Brain microvascular endothelial cell (primary cell): ENCODE results near the gene MND1.

Experiments
- DNase-seq: peaks from one replicate; pipeline ENCODE4 v3.0.0-alpha.2; 2020
- H3K27ac ChIP-seq: fragments of 250-450 bp; sonication (Bioruptor Pico); 2 replicates; pipeline ENCODE4 v1.5.1; 2020; ENCODE audit warnings: mild to moderate bottlenecking, moderate library complexity
- H3K27me3 ChIP-seq: fragments of 250-450 bp; sonication (Bioruptor Pico); replicated peaks from 2 replicates; pipeline ENCODE4 v1.5.1; 2020; ENCODE audit warnings: mild to moderate bottlenecking
- H3K36me3 ChIP-seq: fragments of 250-450 bp; sonication (Bioruptor Pico); replicated peaks from 2 replicates; pipeline ENCODE4 v1.5.1; 2020; ENCODE audit warnings: mild to moderate bottlenecking
- H3K4me3 ChIP-seq: 2 replicates; pipeline ENCODE4 v1.5.1; 2011; ENCODE audit warnings: low read depth, mild to moderate bottlenecking, control low read depth, low read length, moderate library complexity
- CTCF ChIP-seq: IDR thresholded peaks from 2 replicates; pipeline ENCODE4 v1.5.1; 2011; ENCODE audit warnings: low read depth, mild to moderate bottlenecking, moderate library complexity, low read length, control low read depth, inconsistent platforms; ENCODE audit errors: missing control alignments
- in situ Hi-C: cut with HindIII; loops from 2 replicates; pipeline ENCODE4 v1.10.0; 2017; ENCODE audit warnings: low sequenced_read_pairs, low pct_ligation_motif_present

MND1 gene

GRCh38 chr4:153314915-153315314, 29.6 kb upstream of the MND1 start:
- no peaks in the 10 kb centered on the region for H3K36me3 ChIP-seq
- no peak overlapping the region for H3K4me3 ChIP-seq
- DNase-seq = no peak
- in situ Hi-C loops = no loop called here
- TF ChIP-seq CTCF = no peak
- no peak overlapping the region for H3K27ac ChIP-seq
- no peaks in the 10 kb centered on the region for H3K27me3 ChIP-seq

GRCh38 chr4:153318696-153319320, 25.7 kb upstream of the MND1 start:
- Histone ChIP-seq H3K4me3 (no peak overlapping the region), H3K27ac (no peak overlapping the region), H3K36me3 (no peaks in the 10 kb centered on the region), H3K27me3 (no peaks in the 10 kb centered on the region)
- in situ Hi-C loops = no loop called here
- peak; percentile 76 for TF ChIP-seq CTCF
- peak; percentile 35 for DNase-seq

GRCh38 chr4:153322791-153323190, 21.7 kb upstream of the MND1 start:
- H3K27ac ChIP-seq = no peak overlapping the region
- in situ Hi-C loops = no loop called here
- no peak for TF ChIP-seq CTCF
- H3K36me3 ChIP-seq = no peaks in the 10 kb centered on the region
- no peak overlapping the region for H3K4me3 ChIP-seq
- no peaks in the 10 kb centered on the region for H3K27me3 ChIP-seq
- DNase-seq = no peak

DNA sequence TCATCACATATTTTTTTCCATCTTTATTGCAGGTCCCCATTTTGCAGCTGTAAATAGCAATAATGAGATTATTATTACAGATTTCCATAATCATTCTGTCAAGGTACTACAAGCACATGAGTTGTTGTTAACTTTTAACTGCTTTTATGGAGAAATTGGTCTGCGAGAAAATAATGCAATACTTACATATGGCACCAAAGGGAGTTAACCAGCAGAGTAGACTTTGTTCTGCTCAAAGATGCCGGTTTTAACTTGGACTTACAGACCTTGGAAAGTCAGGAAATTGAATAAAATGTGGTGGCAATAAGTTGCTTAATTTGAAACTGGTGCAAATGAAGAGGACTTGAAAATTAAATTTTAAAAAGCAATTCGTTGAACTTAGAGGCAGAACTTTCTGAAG, 20.4 kb upstream of the MND1 start:
- in situ Hi-C loops = no loop called here
- DNase-seq = no peak

GRCh38 chr4:153325558-153325957, 18.9 kb upstream of the MND1 start:
- Histone ChIP-seq H3K4me3 (no peak overlapping the region), H3K36me3 (no peaks in the 10 kb centered on the region), H3K27me3 (no peaks in the 10 kb centered on the region), H3K27ac (no peak overlapping the region)
- in situ Hi-C loops = no loop called here
- TF ChIP-seq CTCF = no peak
- DNase-seq = no peak

More for the DNA sequence above, 20.4 kb upstream of the MND1 start:
- H3K27ac ChIP-seq = no peak overlapping the region
- no peak overlapping the region for H3K4me3 ChIP-seq
- no peaks in the 10 kb centered on the region for H3K36me3 ChIP-seq
- H3K27me3 ChIP-seq = no peaks in the 10 kb centered on the region
- TF ChIP-seq CTCF = no peak

DNA sequence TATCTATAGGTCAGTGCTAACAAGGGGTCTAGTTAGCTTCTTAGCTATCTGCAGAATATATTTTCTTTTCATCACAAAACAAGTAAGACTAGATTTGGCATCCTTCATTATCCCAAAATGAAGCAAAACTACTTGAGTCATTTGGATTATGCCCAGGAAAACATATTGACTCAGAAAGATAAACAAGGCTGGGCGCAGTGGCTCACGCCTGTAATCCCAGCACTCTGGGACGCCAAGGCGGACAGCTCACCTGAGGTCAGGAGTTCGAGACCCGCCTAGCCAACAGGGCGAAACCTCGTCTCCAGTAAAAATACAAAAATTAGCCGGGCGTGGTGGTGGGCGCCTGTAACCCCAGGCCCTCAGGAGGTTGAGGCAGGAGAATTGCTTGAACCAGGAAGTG, 18.0 kb upstream of the MND1 start:
- Histone ChIP-seq H3K27ac (no peak overlapping the region), H3K36me3 (no peaks in the 10 kb centered on the region), H3K4me3 (no peak overlapping the region), H3K27me3 (no peaks in the 10 kb centered on the region)
- TF ChIP-seq CTCF = no peak
- in situ Hi-C loops = no loop called here
- DNase-seq = peak; percentile 29
